Cerebellar nuclear complex (tissue), 1 donor: ENCODE data around the gene HES6.

Source experiments
- DNase-seq, 2 experiments: peaks; one replicate each; lab custom pipeline; 2025; lab: John Stamatoyannopoulos, UW

The HES6 gene

GRCh38 chr2:238202326-238203093, 37.3 kb downstream of the HES6 start:
- DNase-seq: no peak

- no peak for DNase-seq
These were observed 49.4 kb downstream of the HES6 start for GRCh38 chr2:238190445-238190844.
